SK-N-MC (cell line): ENCODE data around the gene FBXW7.
A peak's percentile ranks its signal among the peaks of the same experiment; 100 is the strongest.

Source experiments
- DNase-seq: peaks from one replicate; pipeline ENCODE4 v3.0.0-alpha.2; 2011; ENCODE audit warnings: low read depth, low spot score
- H3K27ac ChIP-seq: fragments of 200-600 bp; sonication (generic); 2 replicates; pipeline ENCODE4 v1.5.1; 2016; ENCODE audit warnings: mixed run types
- H3K36me3 ChIP-seq: fragments of 200-600 bp; sonication (generic); 2 replicates; pipeline ENCODE4 v1.6.1; 2017; ENCODE audit warnings: antibody characterized with exemption, low read length, mixed read lengths; ENCODE audit not compliant: insufficient read depth
- H3K4me3 ChIP-seq: fragments of 200-600 bp; sonication (generic); 2 replicates; pipeline ENCODE4 v1.5.1; 2016
- H3K9ac ChIP-seq: fragments of 200-600 bp; sonication (generic); 2 replicates; pipeline ENCODE4 v1.8.0; 2017; ENCODE audit warnings: mixed run types, mixed read lengths; ENCODE audit not compliant: insufficient read length
- H3K9me3 ChIP-seq: fragments of 200-600 bp; sonication (generic); 2 replicates; pipeline ENCODE4 v1.6.1; 2017; ENCODE audit warnings: low read depth, mild to moderate bottlenecking, antibody characterized with exemption, low read length, moderate library complexity, mixed read lengths
- EZH2 ChIP-seq: fragments of 200-600 bp; sonication (generic); IDR thresholded peaks from one replicate; pipeline ENCODE4 v1.6.1; 2017; ENCODE audit warnings: antibody characterized with exemption
- FOXP2 ChIP-seq: optimal IDR thresholded peaks from 2 replicates; pipeline ENCODE3; 2011; ENCODE audit warnings: mild to moderate bottlenecking, moderate library complexity; ENCODE audit not compliant: insufficient read depth; ENCODE audit errors: extremely low read length, control extremely low read depth
- POLR2AphosphoS5 ChIP-seq: IDR thresholded peaks from 2 replicates; pipeline ENCODE4 v1.6.1; 2012; ENCODE audit warnings: mild to moderate bottlenecking, low read depth, low read length, borderline replicate concordance

Gene FBXW7

DNA sequence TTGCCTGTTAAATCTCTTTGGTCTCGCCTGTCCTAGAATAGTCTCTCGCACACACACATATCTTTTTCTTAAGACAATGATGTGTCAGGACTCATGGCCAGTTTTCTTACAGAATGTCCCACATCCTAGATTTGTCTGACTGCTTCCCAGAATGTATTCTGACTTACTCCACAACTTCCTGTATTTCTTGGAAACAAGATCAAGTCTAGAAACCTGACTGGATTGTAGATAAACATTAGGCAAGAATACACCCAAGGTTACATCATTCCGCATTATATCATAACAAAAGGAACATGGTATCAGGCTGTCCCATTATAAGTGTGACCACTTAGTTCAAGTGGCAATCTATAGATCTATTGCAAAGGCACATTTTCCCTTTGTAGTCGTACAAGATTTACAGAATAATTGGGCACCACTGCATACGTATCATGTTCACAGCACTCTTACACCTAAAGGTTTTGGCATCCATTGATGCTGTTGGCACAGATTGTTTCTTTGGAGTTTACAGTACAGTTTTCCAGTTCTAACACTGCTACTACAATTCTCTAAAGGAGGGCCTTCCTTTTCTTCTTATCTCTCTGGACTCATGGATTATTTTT is 56.4 kb downstream of the FBXW7 start:
- no peak for TF ChIP-seq EZH2
- no peak for TF ChIP-seq POLR2AphosphoS5
- no peak for TF ChIP-seq FOXP2
- no peak overlapping the region for H3K27ac ChIP-seq

DNA sequence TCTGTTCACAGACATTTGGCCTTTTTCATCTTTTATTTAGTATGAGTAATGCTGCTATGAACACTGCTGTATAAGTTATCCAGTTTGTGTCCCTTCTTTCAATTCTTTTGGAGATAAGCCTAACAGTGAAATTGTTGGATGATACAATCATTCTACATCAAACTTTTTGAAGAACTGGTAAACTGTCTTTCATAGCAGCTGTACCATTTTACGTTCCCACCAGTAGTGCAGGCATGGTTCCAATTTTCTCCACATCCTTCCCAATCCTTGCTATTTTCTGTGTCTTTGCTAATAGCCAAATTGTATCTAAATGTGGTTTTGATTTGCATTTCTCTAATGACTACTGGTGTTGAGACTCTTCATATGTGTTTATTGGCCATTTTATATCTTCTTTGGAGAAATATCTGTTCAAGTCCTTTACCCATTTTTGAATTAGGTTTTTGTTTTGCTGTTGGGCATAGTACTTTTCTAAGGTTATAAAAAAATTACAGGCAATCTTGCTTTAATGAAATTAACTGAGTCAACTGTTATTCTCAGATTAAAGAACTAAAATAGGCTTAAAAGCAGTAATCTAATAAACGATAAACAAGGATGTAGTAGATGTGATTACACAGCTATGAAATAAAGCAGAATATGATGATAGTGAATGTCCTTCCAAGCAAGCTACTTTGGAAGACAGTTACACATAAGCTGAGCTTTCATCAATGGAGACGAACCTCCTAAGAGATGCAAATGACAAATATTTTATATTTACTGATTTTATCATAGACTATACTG is 57.2 kb downstream of the FBXW7 start:
- TF ChIP-seq FOXP2 (no peak), POLR2AphosphoS5 (no peak), EZH2 (no peak)
- H3K9me3 ChIP-seq: peaks cover 3% of the 10 kb centered on the region; the same call in 1 of the 2 replicates
- H3K4me3 ChIP-seq: no peak overlapping the region
- H3K9ac ChIP-seq: no peak overlapping the region
- H3K36me3 ChIP-seq: peaks cover 7% of the 10 kb centered on the region; the same call in 1 of the 2 replicates
- no peak for DNase-seq
- H3K27ac ChIP-seq: no peak overlapping the region

More for the DNA sequence above, 56.4 kb downstream of the FBXW7 start:
- Histone ChIP-seq H3K9me3 (peaks cover 3% of the 10 kb centered on the region; the same call in 1 of the 2 replicates), H3K4me3 (no peak overlapping the region), H3K36me3 (peaks cover 7% of the 10 kb centered on the region; the same call in 1 of the 2 replicates), H3K9ac (no peak overlapping the region)
- DNase-seq: no peak

DNA sequence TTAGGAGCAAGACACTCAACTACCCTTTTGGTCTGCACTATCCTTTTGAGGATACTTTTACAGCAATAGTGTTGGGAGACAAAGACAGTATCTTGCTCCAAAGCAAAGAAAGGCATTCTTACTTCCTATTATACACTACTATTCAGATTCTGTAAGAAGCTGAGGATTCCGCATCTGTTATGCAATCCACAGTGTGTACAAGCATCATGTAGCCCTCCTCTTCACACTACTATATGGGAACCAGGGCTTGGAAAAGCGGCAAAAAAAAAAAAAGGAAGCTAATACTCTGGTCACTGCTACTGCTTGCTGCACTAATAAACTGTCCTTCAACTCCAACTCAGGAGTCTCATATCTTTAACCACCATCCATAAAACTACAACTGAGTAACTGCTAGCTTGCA is 59.1 kb downstream of the FBXW7 start:
- H3K27ac ChIP-seq: no peak overlapping the region
- no peak overlapping the region for H3K9ac ChIP-seq
- H3K4me3 ChIP-seq: no peak overlapping the region
- TF ChIP-seq POLR2AphosphoS5 (no peak), EZH2 (no peak), FOXP2 (no peak)
- DNase-seq: no peak
- peaks cover 3% of the 10 kb centered on the region; the same call in 1 of the 2 replicates for H3K9me3 ChIP-seq
- no peaks in the 10 kb centered on the region for H3K36me3 ChIP-seq

DNA sequence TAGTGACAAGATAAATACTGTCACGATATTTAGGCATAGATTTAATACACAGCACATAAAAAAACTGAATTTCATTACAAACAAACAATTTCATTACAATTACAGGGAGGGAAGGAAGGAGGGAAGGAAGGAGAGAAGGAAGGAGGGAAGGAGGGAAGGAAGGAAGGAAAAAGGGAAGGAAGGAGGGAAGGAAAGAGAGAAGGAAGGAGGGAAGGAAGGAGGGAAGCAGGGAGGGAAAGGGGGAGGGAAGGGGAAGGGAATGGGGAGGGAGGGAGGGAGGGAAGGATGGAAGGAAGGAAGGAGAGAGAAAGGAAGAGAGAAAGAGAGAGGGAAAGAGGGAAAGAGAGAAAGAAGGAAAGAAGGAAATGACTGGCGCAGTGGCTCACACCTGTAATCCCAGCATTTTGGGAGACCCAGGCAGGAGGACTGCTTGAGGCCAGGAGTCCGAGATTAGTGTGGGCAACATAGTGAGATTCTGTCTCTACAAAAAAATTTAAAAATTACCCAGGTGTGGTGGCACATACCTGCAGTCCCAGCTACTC is 64.6 kb downstream of the FBXW7 start:
- DNase-seq: no peak
- Histone ChIP-seq H3K4me3 (no peak overlapping the region), H3K36me3 (no peaks in the 10 kb centered on the region), H3K9me3 (no peaks in the 10 kb centered on the region), H3K27ac (no peak overlapping the region), H3K9ac (no peak overlapping the region)
- TF ChIP-seq FOXP2 (no peak), EZH2 (no peak), POLR2AphosphoS5 (no peak)

DNA sequence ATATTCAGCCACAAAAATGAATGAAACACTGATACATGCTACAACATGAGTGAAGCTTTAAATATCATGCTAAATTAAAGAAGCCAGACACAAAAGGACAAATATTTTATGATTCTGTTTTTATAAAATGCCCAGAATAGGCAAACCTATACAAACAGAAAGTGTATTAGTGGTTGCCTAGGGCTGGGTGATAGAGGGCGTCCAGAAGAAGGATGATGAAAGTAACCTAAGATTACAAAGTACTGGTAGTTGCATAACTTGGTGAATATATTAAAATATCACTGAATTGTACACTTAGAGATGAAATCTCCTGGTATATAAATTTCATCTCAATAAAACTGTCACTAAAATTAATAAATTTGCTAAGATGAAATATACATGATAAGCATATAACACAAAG is 67.5 kb downstream of the FBXW7 start:
- Histone ChIP-seq H3K9me3 (no peaks in the 10 kb centered on the region), H3K4me3 (no peak overlapping the region), H3K27ac (no peak overlapping the region; the same call in 1 of the 2 replicates), H3K36me3 (no peaks in the 10 kb centered on the region), H3K9ac (no peak overlapping the region)
- TF ChIP-seq FOXP2 (no peak), EZH2 (no peak), POLR2AphosphoS5 (no peak)
- no peak for DNase-seq

DNA sequence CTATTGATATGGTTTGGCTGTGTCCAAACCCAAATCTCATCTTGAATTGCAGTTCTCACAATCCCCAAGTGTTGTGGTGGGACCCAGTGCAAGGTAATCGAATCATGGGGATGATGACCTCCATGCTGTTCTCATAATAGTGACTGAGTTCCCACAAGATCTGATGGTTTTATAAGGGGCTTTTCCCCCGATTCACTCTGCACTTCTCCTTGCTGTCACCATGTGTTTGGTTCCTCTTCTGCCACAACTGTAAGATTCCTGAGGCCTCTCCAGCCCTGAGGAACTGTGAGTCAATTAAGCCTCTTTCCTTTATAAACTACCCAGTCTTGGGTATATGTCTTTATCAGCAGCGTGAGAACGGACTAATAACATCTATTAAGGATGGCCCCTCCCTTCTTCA is 68.8 kb downstream of the FBXW7 start:
- H3K36me3 ChIP-seq: no peaks in the 10 kb centered on the region
- no peak overlapping the region for H3K9ac ChIP-seq
- DNase-seq: no peak
- no peaks in the 10 kb centered on the region for H3K9me3 ChIP-seq
- no peak overlapping the region for H3K27ac ChIP-seq
- no peak overlapping the region for H3K4me3 ChIP-seq
- TF ChIP-seq POLR2AphosphoS5: no peak
- no peak for TF ChIP-seq EZH2
- no peak for TF ChIP-seq FOXP2

DNA sequence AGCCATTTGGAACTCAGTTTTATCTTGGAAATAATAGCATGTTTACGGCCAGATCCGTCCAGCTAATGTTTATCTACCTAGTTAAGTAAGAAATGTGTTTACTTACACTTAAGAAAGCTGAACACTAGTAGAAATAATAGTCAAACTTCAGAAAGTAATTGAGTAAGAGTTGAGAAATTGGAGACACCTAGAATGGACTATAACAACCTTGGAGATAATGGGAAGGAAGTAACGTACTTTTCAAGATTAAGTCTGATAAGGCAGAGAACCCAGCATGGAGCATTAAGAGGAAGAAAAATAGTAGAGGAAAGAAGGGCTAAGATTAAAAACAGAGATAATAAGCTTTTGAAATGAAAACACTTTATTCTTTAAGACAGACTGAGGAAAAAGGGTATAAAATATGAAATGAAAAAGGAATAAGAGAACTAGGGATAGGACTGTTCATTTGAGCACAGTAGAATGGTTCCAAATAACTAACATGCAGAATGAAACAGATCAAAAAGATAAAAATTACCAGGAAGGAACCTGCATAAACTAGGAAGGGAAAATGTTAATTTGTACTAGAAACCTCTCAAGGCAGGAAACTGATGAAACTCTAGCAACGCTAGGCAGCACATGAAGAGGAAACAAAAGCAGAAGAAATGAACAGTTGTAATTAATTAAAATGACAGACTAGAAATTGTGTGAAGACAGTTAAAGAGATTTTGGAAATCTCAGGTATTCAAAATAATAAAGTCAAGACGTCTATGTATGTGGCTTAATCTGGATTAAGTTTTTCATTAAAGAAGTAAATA is 71.7 kb downstream of the FBXW7 start:
- H3K36me3 ChIP-seq: no peaks in the 10 kb centered on the region
- peak overlapping the region; percentile 68 for H3K27ac ChIP-seq
- DNase-seq: peak; percentile 45
- no peaks in the 10 kb centered on the region for H3K9me3 ChIP-seq
- peak overlapping the region; percentile 31 for H3K4me3 ChIP-seq
- TF ChIP-seq FOXP2 (peak; percentile 9), POLR2AphosphoS5 (no peak)
- H3K9ac ChIP-seq: no peak overlapping the region

DNA sequence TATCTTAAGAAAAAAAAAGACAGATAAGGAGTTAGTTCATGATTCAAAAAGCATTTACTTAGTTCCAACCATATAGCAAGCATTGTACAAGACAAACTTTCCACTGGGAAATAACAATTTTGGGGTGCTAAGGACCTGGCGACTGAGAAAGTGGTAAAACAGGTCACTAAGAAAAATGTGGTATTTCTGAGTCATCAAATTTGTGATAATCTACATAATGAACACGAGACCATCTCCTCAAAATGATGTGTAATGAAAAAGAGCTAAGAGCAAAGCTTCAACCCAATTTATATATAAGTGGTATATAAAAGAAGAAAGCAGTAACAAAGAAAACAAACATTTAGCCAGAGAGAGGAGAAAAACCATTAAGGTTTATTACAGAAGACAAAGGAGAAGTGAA is 72.3 kb downstream of the FBXW7 start:
- no peak for TF ChIP-seq EZH2
- no peak for TF ChIP-seq POLR2AphosphoS5
- Histone ChIP-seq H3K36me3 (no peaks in the 10 kb centered on the region), H3K4me3 (peak overlapping the region; percentile 31), H3K9ac (no peak overlapping the region), H3K27ac (peak overlapping the region; percentile 68), H3K9me3 (no peaks in the 10 kb centered on the region)
- no peak for DNase-seq
